ENCODE measurements around the gene OR4M1.

- TF ChIP-seq EZH2 (IDR thresholded peaks at IDR 0.05; ENCODE audit: low read length): no peak
- no peak for TF ChIP-seq CTCF (optimal IDR thresholded peaks at IDR 0.05 in 1 of 3, IDR thresholded peaks at IDR 0.05 in 1 of 3, conservative IDR thresholded peaks at IDR 0.05 in 1 of 3; ENCODE audit: extremely low read depth in 1 of 3, insufficient read depth in 2 of 3, low read length in 3 of 3)
Measured at GRCh38 chr14:19828314-19828713, 55.0 kb downstream of the OR4M1 start.
